DND-41 (cell line): ENCODE data around the gene DDX27.

Experiments used
- EZH2 ChIP-seq: IDR thresholded peaks from 3 replicates; pipeline ENCODE4 v1.6.1; 2012; ENCODE audit warnings: borderline replicate concordance, low read depth, mild to moderate bottlenecking, moderate library complexity, low read length, inconsistent platforms; ENCODE audit not compliant: severe bottlenecking
- TF ChIP-seq, protein P1 (sequence below): IDR thresholded peaks from 2 replicates; pipeline ENCODE4 v1.5.1; 2012; ENCODE audit warnings: borderline replicate concordance, low read length, moderate library complexity, mild to moderate bottlenecking; ENCODE audit not compliant: poor library complexity, severe bottlenecking; ENCODE audit errors: extremely low read depth

DNA sequence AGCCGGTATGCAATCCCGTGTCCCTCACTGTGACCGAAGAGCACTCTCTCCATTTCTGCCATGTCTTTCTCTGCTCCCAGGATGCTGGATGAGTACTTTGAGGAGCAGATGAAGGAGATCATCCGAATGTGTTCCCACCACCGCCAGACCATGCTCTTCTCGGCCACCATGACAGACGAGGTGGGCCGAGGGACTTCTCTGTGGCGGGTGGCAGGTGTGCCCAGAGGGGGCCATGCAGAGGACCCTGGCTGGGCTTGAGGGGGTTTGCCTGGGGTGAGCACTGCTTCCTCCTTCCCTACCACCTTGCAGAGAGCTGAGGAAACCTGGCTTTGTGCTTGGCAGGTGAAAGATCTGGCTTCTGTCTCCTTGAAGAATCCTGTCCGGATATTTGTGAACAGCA, 14.0 kb downstream of the DDX27 start:
- TF ChIP-seq, protein P1, sequence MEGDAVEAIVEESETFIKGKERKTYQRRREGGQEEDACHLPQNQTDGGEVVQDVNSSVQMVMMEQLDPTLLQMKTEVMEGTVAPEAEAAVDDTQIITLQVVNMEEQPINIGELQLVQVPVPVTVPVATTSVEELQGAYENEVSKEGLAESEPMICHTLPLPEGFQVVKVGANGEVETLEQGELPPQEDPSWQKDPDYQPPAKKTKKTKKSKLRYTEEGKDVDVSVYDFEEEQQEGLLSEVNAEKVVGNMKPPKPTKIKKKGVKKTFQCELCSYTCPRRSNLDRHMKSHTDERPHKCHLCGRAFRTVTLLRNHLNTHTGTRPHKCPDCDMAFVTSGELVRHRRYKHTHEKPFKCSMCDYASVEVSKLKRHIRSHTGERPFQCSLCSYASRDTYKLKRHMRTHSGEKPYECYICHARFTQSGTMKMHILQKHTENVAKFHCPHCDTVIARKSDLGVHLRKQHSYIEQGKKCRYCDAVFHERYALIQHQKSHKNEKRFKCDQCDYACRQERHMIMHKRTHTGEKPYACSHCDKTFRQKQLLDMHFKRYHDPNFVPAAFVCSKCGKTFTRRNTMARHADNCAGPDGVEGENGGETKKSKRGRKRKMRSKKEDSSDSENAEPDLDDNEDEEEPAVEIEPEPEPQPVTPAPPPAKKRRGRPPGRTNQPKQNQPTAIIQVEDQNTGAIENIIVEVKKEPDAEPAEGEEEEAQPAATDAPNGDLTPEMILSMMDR = no peak
- no peak for TF ChIP-seq EZH2
